ENCODE measurements around the gene REL. TPM values are rescaled to one million over a fixed set of nuclear protein-coding genes. Genes with fewer than 3 reads are reported as not detected.

The REL gene
- total and polyA plus RNA-seq, 9 of the 15 experiments (the other 6 are each of a cell fraction or from before 2014, with no cell fraction given) = 0.63 to 8.6 (median 6.3) TPM

DNA sequence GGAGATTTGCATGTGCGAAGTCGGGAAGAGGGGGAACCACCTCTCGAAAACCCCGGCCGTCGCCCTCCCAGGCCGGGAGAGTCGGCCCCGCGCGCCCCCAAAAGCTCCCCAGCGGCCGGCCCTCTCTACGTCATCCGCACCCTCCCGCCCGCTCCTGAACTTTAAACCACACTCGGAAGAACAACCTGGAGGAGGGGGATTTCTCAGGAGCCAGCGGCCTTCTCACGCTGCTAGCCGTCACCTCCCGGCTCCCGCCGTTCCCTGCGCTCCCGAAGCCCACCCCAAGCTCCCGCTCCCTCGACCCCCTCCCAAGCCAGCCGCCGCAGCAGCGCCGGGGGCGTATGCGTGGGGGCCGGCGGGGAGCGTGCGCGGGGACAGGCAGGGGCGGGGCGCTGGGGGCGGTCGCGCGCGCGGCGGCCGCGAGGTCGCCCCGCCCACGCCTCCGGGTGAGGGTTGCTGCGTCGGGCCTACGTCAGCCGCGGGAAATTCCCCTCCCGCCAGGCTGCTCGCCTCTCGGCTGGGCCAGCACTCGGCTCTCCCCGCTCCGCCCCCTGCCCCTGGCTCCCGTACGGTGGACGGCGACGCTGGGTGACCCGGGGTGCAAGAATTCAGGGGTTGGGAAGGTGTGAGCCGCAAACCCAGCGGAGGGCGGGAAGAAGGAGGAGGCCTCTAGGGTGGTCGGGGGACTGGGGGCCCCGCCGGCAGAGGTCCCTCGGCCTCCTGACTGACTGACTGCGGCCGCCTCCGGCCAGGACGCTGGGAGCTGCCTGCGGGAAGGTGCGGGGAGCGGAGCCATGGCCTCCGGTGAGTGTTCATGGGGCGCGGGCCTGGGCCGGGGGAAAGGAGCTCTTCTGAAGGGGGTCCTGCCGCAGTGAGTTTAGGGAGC is at the start of gene REL (continued):
- TF ChIP-seq ZNF778 (CRISPR knock-in tag; IDR thresholded peaks at IDR 0.05) (no peak), U2AF1 (optimal IDR thresholded peaks at IDR 0.05; ENCODE audit: low read depth, low read length) (peak; percentile 34), PHF21A (IDR thresholded peaks at IDR 0.05; ENCODE audit: borderline replicate concordance, low read depth) (no peak), ZKSCAN3 (CRISPR knock-in tag; IDR thresholded peaks at IDR 0.05) (no peak), CHD1 (IDR thresholded peaks at IDR 0.05; ENCODE audit: low read length) (no peak), GABPB2 (CRISPR knock-in tag; conservative IDR thresholded peaks at IDR 0.05) (no peak), ZNF140 (CRISPR knock-in tag; IDR thresholded peaks at IDR 0.05) (no peak), ARID3B (CRISPR knock-in tag; IDR thresholded peaks at IDR 0.05; ENCODE audit: borderline replicate concordance) (no peak), DDX20 (tag; IDR thresholded peaks at IDR 0.05; ENCODE audit: low read depth) (no peak), RBM25 (IDR thresholded peaks at IDR 0.05; ENCODE audit: low read depth, low read length, severe bottlenecking) (no peak), SP1 (CRISPR knock-in tag; IDR thresholded peaks at IDR 0.05) (peak; percentile 26; the same call in 1 of the 2 replicates)
- TF ChIP-seq, protein P1, sequence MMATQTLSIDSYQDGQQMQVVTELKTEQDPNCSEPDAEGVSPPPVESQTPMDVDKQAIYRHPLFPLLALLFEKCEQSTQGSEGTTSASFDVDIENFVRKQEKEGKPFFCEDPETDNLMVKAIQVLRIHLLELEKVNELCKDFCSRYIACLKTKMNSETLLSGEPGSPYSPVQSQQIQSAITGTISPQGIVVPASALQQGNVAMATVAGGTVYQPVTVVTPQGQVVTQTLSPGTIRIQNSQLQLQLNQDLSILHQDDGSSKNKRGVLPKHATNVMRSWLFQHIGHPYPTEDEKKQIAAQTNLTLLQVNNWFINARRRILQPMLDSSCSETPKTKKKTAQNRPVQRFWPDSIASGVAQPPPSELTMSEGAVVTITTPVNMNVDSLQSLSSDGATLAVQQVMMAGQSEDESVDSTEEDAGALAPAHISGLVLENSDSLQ (IDR thresholded peaks at IDR 0.05) = 0 out of 2 replicates have a peak, but pooled peaks have one; percentile 12
- TF ChIP-seq, protein P2, sequence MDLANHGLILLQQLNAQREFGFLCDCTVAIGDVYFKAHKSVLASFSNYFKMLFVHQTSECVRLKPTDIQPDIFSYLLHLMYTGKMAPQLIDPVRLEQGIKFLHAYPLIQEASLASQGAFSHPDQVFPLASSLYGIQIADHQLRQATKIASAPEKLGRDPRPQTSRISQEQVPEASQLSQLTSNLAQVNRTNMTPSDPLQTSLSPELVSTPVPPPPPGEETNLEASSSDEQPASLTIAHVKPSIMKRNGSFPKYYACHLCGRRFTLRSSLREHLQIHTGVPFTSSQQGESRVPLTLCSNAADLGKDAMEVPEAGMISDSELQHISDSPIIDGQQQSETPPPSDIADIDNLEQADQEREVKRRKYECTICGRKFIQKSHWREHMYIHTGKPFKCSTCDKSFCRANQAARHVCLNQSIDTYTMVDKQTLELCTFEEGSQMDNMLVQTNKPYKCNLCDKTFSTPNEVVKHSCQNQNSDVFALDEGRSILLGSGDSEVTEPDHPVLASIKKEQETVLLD (IDR thresholded peaks at IDR 0.05) = no peak; the same call in 1 of the 2 replicates
- TF ChIP-seq, protein P3, sequence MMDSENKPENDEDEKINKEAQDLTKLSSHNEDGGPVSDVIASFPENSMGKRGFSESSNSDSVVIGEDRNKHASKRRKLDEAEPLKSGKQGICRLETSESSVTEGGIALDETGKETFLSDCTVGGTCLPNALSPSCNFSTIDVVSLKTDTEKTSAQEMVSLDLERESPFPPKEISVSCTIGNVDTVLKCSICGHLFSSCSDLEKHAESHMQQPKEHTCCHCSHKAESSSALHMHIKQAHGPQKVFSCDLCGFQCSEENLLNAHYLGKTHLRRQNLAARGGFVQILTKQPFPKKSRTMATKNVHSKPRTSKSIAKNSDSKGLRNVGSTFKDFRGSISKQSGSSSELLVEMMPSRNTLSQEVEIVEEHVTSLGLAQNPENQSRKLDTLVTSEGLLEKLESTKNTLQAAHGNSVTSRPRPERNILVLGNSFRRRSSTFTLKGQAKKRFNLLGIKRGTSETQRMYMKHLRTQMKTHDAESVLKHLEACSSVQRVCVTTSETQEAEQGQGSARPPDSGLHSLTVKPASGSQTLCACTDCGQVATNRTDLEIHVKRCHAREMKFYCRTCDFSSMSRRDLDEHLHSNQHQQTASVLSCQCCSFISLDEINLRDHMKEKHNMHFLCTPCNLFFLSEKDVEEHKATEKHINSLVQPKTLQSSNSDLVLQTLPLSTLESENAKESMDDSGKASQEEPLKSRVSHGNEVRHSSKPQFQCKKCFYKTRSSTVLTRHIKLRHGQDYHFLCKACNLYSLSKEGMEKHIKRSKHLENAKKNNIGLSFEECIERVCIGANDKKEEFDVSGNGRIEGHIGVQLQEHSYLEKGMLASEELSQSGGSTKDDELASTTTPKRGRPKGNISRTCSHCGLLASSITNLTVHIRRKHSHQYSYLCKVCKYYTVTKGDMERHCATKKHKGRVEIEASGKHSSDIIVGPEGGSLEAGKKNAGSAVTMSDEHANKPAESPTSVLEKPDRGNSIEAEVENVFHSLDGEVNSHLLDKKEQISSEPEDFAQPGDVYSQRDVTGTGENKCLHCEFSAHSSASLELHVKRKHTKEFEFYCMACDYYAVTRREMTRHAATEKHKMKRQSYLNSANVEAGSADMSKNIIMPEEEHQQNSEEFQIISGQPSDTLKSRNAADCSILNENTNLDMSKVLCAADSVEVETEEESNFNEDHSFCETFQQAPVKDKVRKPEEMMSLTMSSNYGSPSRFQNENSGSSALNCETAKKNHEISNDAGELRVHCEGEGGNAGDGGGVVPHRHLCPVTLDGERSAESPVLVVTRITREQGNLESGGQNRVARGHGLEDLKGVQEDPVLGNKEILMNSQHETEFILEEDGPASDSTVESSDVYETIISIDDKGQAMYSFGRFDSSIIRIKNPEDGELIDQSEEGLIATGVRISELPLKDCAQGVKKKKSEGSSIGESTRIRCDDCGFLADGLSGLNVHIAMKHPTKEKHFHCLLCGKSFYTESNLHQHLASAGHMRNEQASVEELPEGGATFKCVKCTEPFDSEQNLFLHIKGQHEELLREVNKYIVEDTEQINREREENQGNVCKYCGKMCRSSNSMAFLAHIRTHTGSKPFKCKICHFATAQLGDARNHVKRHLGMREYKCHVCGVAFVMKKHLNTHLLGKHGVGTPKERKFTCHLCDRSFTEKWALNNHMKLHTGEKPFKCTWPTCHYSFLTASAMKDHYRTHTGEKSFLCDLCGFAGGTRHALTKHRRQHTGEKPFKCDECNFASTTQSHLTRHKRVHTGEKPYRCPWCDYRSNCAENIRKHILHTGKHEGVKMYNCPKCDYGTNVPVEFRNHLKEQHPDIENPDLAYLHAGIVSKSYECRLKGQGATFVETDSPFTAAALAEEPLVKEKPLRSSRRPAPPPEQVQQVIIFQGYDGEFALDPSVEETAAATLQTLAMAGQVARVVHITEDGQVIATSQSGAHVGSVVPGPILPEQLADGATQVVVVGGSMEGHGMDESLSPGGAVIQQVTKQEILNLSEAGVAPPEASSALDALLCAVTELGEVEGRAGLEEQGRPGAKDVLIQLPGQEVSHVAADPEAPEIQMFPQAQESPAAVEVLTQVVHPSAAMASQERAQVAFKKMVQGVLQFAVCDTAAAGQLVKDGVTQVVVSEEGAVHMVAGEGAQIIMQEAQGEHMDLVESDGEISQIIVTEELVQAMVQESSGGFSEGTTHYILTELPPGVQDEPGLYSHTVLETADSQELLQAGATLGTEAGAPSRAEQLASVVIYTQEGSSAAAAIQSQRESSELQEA (IDR thresholded peaks at IDR 0.05; ENCODE audit: low read depth) = no peak
